Suppressor macrophage treated with lipopolysaccharide for 1 hour (primary cell): ENCODE measurements around the gene PIGM.
"Not testable (repeated sequence)": the region's sequence is repeated elsewhere in the genome, so short reads cannot be mapped to it uniquely, and the experiment has no call there.

Source experiments
- DNase-seq, 3 donors: peaks; one replicate each; pipeline ENCODE4 v3.0.0-alpha.2; 2020 to 2022

The PIGM gene

DNA sequence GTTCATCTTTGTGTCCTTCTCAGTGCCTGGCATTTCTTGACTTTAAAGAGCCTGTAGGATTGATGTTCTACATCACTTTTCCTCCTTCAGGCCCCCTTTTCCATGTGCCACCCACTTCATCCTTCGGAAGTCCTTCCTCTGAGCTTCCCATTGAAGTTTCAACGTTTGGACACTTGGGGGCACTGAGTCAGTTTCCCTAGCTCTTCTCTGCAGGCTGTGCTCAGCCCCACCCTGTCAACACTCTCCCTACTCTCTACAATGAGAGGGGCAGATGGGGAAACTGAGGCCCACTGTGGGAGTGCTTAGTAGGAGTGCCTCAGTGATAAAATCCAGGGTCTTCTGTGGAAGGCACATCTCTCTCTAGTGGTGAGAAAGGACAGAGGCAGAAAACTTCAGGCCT is 26.3 kb upstream of the PIGM start:
- DNase-seq: no peak

DNA sequence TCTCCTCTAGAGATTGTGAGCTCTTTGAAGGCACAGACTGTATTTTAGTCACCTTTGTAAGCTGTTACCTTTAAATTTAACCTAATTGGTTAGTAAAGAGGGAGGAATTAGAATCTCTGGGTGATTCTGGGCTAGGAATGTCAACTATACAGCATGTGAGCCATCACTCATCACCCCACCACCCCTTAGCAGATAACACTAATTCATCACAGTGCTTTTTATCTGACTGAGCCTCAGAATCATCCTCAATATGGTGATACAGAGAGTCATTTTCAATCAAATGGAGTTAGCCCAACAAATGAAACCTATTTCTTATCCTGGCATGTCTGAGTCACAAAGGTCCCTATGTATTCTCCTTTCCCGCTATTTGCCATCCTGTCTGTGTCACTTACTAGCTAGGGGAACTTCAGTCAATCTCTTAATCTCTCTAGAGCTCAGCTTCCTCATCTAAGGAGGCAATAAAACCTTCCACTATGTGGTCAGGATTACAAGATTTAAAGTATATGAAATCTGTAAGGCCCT is 24.9 kb upstream of the PIGM start:
- peak in 1 of 3 donors; percentile 35 for DNase-seq

GRCh38 chr1:160053548-160054365 is 22.0 kb upstream of the PIGM start:
- DNase-seq: no peak

DNA sequence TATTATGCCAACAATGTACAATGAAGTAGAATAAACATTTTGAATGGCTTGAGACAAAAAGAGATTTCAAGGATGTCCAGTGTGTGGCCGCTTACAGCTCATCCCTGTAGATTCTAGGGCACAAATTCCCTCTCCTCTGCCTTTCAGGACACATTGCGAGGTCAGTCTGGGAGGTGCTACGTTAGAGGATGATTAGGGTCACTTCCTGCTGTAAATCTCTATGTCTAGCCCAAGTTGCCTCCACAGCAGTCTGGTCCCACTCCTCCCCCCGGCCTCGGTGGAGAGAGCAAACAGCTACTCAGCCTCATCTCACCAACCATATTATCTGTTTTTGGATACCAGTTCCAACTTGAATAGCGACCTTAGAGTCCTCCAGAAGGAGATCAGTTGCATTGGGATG is 21.1 kb upstream of the PIGM start:
- no peak for DNase-seq

DNA sequence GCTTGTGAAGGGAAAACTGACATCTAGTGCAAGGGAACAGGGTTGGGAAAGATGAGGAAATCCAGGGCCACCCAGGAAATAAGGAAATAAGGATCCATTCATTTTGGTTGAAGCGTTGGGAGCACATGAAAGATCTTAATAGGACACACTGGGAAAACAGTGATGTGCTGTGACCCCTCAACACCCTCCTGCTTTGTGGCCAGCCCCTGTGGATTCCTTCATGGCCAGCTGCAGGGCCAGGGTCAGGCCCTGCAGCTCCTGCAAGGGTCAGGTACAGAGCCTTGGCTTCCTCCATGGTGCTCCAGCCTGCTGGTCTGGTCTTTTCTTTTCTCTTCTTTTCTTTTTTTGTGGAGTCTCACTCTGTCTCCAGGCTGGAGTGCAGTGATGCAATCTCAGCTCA is 18.8 kb upstream of the PIGM start:
- no peak for DNase-seq

DNA sequence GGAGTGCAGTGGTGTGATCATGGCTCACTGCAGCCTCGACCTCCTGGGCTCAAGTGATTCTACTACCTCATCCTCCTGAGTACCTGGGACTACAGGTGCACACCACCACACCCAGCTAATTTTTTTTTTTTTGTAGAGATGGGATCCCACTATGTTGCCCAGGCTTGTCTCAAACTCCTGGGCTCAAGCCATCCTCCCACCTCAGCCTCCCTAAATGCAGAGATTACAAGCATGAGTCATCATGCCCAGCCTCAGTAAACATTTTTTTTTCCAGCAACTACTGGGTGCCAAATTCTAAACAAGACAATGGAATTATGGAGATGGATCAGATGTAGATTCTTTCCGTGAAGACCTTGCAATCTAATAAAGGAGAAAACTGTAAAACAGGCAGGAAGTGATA is 18.4 kb upstream of the PIGM start:
- not testable (repeated sequence) for DNase-seq

GRCh38 chr1:160049101-160049500 is 17.3 kb upstream of the PIGM start:
- no peak for DNase-seq

GRCh38 chr1:160048335-160048734 is 16.5 kb upstream of the PIGM start:
- no peak for DNase-seq

GRCh38 chr1:160047111-160047991 is 15.6 kb upstream of the PIGM start:
- peak in 1 of 3 donors; percentile 11 for DNase-seq

GRCh38 chr1:160046494-160047110 is 14.8 kb upstream of the PIGM start:
- peak; percentile 70 to 79 (median 75) for DNase-seq

- no peak for DNase-seq
Observed at GRCh38 chr1:160045653-160046052, 13.9 kb upstream of the PIGM start.

DNA sequence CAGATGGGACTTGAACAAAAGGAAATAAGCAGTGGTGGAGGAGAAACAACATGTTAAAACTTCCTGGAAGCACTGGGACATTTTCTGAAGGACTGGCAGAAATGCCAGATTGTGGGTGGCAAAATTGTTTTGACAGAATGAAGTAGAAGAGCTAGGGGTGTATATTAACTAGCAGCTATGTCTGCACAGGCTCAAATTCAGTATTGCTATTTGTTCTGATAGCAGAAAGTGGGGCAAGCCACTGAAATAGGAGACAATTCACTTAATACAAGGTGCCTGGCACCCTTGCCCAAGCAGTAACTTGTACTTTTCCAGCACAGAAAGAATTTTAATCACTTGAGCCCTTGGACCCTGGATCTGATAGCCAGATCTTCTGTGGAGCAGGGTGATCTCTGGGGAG is 11.8 kb upstream of the PIGM start:
- no peak for DNase-seq

DNA sequence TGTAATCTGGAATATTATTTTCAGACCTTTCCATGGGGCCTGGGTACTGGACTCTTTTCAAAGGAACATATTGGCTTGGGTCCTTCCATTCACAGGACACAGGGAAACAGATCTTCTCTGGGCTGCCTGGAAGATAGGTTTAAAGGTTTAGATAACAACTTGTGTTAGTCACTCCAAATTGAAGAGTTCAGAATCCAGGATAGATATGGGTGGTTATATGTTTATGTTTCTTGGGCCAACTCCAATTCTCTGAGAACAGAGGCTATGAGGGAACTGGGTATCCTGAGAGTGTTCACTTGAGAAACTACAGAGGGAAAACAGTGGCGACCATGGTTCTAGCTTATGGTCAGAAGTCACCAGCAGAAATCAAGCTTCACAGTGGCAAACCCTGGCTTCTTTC is 8.7 kb upstream of the PIGM start:
- DNase-seq: no peak

- DNase-seq: peak in 2 of 3 donors; percentile 18 to 25
Observed at GRCh38 chr1:160032165-160032820, 503 bp upstream of the PIGM start.

DNA sequence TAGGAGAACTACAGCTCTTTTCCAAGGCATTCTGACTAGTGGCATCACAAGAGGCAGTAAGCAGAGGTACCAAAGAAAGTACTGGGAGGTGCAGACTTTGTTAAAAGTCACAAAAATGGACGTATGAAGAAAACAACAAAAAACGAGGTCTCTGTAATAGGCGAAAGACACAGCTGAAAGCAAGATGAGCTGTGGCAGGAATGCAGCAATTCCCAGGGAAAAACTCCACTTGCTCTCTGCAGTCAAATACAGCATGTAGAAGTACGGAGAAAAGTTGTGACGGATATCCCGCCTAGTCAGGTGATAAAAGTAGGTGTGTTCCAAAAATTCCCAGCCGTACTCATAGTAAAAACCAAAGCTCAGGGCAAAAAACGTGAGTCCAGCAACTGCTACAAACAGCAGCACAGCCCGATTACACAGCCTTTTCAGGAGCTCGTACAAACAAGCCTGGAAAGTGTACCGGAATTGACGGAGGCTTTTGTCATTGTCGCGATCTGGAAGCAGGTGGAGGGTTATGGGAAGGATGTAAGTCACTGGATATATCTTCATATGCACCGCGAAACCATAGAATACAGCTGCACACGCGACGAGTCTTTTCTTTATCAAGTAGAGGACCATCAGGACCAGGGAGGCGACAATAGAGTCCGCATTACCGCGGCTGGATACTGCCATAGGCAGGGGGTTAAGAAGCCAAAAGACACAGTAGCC is 979 bp downstream of the PIGM start:
- DNase-seq: peak in 1 of 3 donors; percentile 5

DNA sequence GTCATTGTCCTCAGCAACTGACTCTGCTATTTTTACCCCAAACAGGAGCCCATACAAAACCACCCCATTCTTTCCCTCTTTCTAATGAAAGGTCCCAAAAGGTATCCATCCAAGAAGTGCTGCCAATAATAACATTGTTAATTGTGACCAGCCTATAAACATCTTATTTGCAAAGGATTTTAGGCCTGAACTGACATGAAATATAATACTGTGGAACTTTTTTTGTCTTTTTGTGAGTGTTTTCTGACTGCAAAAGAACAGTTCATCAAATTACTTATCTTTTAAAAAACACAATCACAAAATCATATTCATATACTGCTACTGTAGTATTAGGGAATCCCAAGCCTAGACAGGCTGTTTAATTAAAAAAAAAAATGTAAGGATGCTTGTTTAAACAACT is 3.4 kb downstream of the PIGM start:
- DNase-seq: no peak

DNA sequence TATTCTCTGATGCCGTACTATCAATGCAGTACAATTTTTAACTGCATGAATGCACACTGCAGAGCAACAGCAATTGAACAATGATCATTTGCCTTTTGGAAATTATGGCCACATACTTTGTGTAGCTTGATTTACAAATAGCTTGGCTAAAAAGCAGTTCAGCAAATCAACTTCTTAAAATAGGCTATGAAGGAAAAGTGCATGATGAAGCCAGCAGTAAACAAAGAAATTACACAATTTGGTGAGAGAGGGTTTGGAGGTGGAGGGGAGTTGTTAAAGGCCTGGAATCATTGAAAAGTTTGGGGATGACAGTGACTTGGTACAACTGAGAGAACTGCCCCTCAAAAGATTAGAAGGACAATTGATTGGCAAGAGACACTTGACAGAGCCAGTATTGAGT is 6.5 kb downstream of the PIGM start:
- DNase-seq: no peak

GRCh38 chr1:160024195-160024905 is 7.4 kb downstream of the PIGM start:
- no peak for DNase-seq

- no peak for DNase-seq
Observed at GRCh38 chr1:160022330-160023310, 9.2 kb downstream of the PIGM start.
